Endothelial cell (in vitro differentiated cells): ENCODE results near the gene ARRB1. TPM values are rescaled to one million over a fixed set of nuclear protein-coding genes. Genes with fewer than 3 reads are reported as not detected.

Experiments used
- DNase-seq: peaks from one replicate; pipeline ENCODE4 v3.0.0; 2021; ENCODE audit warnings: low spot score
- H3K27ac Mint-ChIP-seq: one replicate; pipeline ENCODE4 v1.8.0; 2021; ENCODE audit warnings: mixed read lengths, inconsistent platforms; ENCODE audit not compliant: unreplicated experiment
- H3K27me3 Mint-ChIP-seq: one replicate; pipeline ENCODE4 v1.8.0; 2021; ENCODE audit warnings: mild to moderate bottlenecking, moderate library complexity, mixed read lengths, inconsistent platforms; ENCODE audit not compliant: unreplicated experiment
- H3K36me3 Mint-ChIP-seq: one replicate; pipeline ENCODE4 v1.8.0; 2021; ENCODE audit warnings: mild to moderate bottlenecking, low read depth, mixed read lengths, inconsistent platforms; ENCODE audit not compliant: unreplicated experiment
- H3K4me1 Mint-ChIP-seq: one replicate; pipeline ENCODE4 v1.8.0; 2021; ENCODE audit warnings: mild to moderate bottlenecking, mixed read lengths, inconsistent platforms; ENCODE audit not compliant: unreplicated experiment
- H3K4me3 Mint-ChIP-seq: one replicate; pipeline ENCODE4 v1.8.0; 2021; ENCODE audit warnings: mild to moderate bottlenecking, mixed read lengths, inconsistent platforms; ENCODE audit not compliant: unreplicated experiment
- H3K9me3 Mint-ChIP-seq: one replicate; pipeline ENCODE4 v1.8.0; 2021; ENCODE audit warnings: mixed read lengths, inconsistent platforms; ENCODE audit not compliant: unreplicated experiment
- total RNA-seq: library from RNA; stranded (reverse); fragmentation: NEBNext Ultra II Directional; extraction: Animal tissue kit (Norgen Biotek cat#: 25700); gene quantifications from one replicate; pipeline ENCODE4 v1.2.1, GENCODE V29; 2021; ENCODE audit not compliant: unreplicated experiment
- TF ChIP-seq, protein P1 (sequence below): fragments of 200-600 bp; sonication (generic); IDR thresholded peaks from one replicate; pipeline ENCODE4 v1.5.0; 2021; ENCODE audit warnings: antibody characterized with exemption; ENCODE audit not compliant: unreplicated experiment

ARRB1 gene
- total RNA-seq, 1 donor from 2014 or later = 197 TPM

DNA sequence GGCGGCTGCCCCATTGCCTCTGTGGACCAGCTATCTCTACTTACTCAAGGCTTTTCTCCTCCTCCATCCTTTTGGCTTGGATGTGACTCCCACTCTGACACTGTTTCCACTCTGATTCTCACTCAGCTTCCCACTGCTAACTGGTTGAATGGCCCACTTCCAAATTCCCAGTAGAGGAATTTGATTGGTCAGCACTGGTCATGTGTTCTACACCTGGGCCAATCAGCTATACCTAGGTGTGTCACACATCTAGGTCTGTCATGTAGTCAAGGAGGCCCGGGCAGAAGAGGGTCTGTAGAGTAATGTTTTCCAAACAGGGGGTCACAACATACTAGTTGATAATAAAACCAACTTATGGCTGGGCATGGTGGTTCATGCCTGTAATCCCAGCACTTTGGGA, 57.6 kb downstream of the ARRB1 start:
- H3K4me1 Mint-ChIP-seq = peaks cover 29% of the 10 kb centered on the region
- peaks cover 37% of the 10 kb centered on the region for H3K36me3 Mint-ChIP-seq
- TF ChIP-seq, protein P1, sequence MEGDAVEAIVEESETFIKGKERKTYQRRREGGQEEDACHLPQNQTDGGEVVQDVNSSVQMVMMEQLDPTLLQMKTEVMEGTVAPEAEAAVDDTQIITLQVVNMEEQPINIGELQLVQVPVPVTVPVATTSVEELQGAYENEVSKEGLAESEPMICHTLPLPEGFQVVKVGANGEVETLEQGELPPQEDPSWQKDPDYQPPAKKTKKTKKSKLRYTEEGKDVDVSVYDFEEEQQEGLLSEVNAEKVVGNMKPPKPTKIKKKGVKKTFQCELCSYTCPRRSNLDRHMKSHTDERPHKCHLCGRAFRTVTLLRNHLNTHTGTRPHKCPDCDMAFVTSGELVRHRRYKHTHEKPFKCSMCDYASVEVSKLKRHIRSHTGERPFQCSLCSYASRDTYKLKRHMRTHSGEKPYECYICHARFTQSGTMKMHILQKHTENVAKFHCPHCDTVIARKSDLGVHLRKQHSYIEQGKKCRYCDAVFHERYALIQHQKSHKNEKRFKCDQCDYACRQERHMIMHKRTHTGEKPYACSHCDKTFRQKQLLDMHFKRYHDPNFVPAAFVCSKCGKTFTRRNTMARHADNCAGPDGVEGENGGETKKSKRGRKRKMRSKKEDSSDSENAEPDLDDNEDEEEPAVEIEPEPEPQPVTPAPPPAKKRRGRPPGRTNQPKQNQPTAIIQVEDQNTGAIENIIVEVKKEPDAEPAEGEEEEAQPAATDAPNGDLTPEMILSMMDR = no peak
- no peak for DNase-seq
- H3K4me3 Mint-ChIP-seq = peak overlapping the region; percentile 73
- peaks cover 4% of the 10 kb centered on the region for H3K27me3 Mint-ChIP-seq
- no peak overlapping the region for H3K27ac Mint-ChIP-seq
- no peaks in the 10 kb centered on the region for H3K9me3 Mint-ChIP-seq

DNA sequence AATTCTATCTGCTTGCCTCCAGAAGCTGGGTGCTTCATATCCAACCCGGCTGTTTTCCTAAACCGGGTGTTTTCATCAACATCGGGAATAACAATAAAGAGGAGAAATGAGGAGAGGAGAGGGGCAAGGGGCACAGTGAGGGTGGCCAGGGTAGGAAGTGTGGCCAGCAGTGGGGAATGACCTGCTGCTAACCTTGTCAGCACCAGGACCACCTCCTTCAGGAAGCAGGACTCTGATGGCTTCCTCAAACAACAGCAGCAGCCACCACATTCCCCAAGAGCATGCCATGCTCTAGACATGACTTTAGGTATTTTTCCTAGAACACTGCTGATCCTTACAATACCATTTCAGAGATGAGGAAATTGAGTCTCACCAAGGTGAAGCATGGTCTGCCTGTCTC, 58.5 kb downstream of the ARRB1 start:
- Mint-ChIP-seq H3K36me3 (peaks cover 45% of the 10 kb centered on the region), H3K27ac (no peak overlapping the region), H3K9me3 (no peaks in the 10 kb centered on the region), H3K4me1 (peaks cover 31% of the 10 kb centered on the region), H3K27me3 (peaks cover 12% of the 10 kb centered on the region), H3K4me3 (no peak overlapping the region)
- TF ChIP-seq, protein P1 = no peak
- DNase-seq = no peak

DNA sequence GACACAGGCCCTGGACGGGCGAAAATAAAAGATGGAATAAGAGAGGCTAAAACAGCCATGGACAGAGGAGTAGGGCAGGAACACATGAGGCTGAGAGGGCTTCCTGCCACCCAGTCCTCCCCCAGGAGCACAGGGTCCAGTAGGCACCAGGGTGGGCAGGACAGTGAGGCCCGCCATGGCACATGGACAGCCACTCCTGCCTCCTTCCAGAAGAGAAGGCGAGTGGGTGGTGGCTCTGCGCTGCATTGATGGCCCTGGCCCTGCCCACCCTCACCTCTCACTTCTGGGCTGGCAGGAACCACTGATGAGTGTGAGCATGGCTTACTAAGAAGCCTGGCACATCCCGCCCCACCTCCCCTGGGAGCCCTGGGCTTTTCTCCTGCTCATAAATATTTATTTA, 59.7 kb downstream of the ARRB1 start:
- Mint-ChIP-seq H3K9me3 (no peaks in the 10 kb centered on the region), H3K27ac (no peak overlapping the region), H3K27me3 (peaks cover 14% of the 10 kb centered on the region), H3K4me1 (peaks cover 34% of the 10 kb centered on the region), H3K36me3 (peaks cover 43% of the 10 kb centered on the region), H3K4me3 (no peak overlapping the region)
- DNase-seq = no peak
- TF ChIP-seq, protein P1 = no peak

DNA sequence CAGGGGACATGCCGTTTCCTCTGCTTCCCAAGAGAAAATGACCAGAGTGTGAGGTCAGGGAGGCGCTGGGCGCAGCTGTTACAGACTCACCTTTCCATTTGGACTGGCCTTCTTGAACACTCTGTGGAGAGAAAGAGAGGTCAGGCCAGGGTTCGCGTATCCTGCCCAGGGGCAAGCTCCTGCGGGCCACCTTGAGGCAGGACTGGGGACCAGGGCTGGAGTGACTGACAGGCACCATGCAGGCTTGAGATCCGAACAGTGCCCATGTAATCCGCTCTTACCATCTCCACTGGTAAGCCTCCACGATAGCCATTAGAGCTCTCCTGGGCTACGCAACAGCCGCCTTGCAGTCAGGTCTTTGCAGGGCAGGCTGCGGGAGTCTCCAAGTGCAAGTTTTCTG, 61.5 kb downstream of the ARRB1 start:
- H3K27me3 Mint-ChIP-seq = peaks cover 17% of the 10 kb centered on the region
- peaks cover 35% of the 10 kb centered on the region for H3K4me1 Mint-ChIP-seq
- TF ChIP-seq, protein P1 = no peak
- H3K27ac Mint-ChIP-seq = no peak overlapping the region
- H3K4me3 Mint-ChIP-seq = no peak overlapping the region
- DNase-seq = no peak
- H3K9me3 Mint-ChIP-seq = no peaks in the 10 kb centered on the region
- H3K36me3 Mint-ChIP-seq = peaks cover 50% of the 10 kb centered on the region

DNA sequence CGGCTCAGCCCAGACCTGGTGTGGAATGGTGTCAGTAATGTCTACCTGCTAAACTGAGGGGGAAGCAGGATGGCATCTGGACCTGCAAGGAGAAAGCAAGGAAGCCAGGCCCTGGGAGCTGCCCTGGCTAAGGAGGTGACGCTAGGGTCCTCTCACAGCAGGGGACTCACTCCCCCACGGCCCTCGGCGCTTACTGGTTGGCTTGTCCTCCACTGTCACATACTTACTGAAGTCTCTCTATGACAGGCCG, 62.0 kb downstream of the ARRB1 start:
- TF ChIP-seq, protein P1 = no peak

More for the DNA sequence above, 62.0 kb downstream of the ARRB1 start:
- peaks cover 51% of the 10 kb centered on the region for H3K36me3 Mint-ChIP-seq
- peak overlapping the region; percentile 51 for H3K4me3 Mint-ChIP-seq
- H3K27ac Mint-ChIP-seq = peak overlapping the region; percentile 61
- H3K4me1 Mint-ChIP-seq = peaks cover 33% of the 10 kb centered on the region
- H3K9me3 Mint-ChIP-seq = no peaks in the 10 kb centered on the region
- DNase-seq = no peak
- peaks cover 17% of the 10 kb centered on the region for H3K27me3 Mint-ChIP-seq
